ENCODE results near the gene SMG1. TPM values are rescaled to one million over a fixed set of nuclear protein-coding genes. Genes with fewer than 3 reads are reported as not detected.

SMG1 gene
- total and polyA plus RNA-seq, 2 of the 13 experiments (the other 11 are each of a cell fraction or from before 2014, with no cell fraction given): 48.7 to 53.7 TPM

DNA sequence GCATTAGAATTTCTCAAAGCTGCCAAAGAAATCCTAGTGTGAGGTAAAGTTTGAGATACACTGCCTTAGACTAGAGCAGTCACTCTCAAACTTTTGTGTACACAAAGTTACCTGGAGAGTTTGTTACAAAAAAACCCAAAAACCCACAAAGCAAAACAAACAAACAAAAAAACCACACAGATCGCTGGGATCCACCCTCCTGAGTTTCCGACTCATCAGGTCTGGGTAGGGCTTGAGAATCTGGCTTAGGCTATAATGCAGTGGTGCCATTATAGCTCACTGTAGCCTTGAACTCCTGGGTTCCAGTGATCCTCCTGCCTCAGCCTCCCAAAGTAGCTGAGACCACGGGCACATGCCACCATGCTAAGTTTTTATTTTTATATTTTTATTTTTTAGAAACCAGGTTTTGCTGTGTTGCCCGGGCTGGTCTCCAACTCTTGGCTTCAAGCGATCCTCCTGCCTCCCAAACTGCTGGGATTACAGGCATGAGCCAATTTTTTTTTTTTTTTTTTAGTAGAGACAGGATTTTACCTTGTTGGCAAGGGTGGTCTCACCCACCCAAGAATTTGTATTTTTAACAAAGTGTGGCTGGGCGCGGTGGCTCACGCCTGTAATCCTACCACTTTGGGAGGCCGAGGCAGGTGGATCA, 22.3 kb upstream of the SMG1 start (continued):
- TF ChIP-seq, protein P1, sequence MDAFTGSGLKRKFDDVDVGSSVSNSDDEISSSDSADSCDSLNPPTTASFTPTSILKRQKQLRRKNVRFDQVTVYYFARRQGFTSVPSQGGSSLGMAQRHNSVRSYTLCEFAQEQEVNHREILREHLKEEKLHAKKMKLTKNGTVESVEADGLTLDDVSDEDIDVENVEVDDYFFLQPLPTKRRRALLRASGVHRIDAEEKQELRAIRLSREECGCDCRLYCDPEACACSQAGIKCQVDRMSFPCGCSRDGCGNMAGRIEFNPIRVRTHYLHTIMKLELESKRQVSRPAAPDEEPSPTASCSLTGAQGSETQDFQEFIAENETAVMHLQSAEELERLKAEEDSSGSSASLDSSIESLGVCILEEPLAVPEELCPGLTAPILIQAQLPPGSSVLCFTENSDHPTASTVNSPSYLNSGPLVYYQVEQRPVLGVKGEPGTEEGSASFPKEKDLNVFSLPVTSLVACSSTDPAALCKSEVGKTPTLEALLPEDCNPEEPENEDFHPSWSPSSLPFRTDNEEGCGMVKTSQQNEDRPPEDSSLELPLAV (CRISPR knock-in tag; conservative IDR thresholded peaks at IDR 0.05; ENCODE audit: low read depth): no peak
- TF ChIP-seq ZNF337 (CRISPR knock-in tag; IDR thresholded peaks at IDR 0.05; ENCODE audit: borderline replicate concordance, low read depth) (no peak), SP4 (CRISPR knock-in tag; IDR thresholded peaks at IDR 0.05) (no peak)
- TF ChIP-seq, protein P2, sequence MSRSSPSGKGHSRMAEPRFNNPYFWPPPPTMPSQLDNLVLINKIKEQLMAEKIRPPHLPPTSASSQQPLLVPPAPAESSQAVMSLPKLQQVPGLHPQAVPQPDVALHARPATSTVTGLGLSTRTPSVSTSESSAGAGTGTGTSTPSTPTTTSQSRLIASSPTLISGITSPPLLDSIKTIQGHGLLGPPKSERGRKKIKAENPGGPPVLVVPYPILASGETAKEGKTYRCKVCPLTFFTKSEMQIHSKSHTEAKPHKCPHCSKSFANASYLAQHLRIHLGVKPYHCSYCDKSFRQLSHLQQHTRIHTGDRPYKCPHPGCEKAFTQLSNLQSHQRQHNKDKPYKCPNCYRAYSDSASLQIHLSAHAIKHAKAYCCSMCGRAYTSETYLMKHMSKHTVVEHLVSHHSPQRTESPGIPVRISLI (CRISPR knock-in tag; IDR thresholded peaks at IDR 0.05; ENCODE audit: borderline replicate concordance): no peak

DNA sequence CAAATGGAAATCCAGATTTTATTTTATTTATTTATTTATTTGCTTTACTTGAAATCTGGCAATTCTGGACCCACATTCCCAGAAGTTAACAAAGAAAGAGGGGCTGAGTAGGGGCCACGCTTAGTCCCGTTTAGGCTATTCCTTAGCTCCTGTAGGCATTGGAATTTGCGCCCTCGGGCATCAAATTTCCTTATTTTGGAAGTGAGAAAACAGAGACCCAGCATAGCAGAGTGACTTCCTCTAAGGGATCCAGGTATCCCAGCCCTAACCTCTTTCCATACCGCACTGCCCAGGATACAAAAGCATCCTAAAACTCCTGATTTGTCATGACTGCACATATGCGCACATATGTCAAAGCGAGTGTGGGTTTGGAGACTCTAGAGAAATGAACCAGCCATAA, 19.0 kb upstream of the SMG1 start:
- H3K36me3 ChIP-seq (replicated peaks in 1 of 2; ENCODE audit: control insufficient read depth in 1 of 2, insufficient read depth in 2 of 2, low read length in 2 of 2): no peaks in the 10 kb centered on the region
- no peak overlapping the region for H3K9ac ChIP-seq (ENCODE audit: insufficient read depth, low read depth, low read length)
- peaks cover 22% of the 10 kb centered on the region for H3K4me1 ChIP-seq (ENCODE audit: insufficient read depth, low read length)
- DNase-seq (ENCODE audit: low spot score) (no peak), FAIRE-seq (no peak), ATAC-seq (no peak)
- intact Hi-C loops (cut with micrococcal nuclease; ENCODE audit: unreplicated experiment): no loop called here
- no peak overlapping the region for H3K27ac ChIP-seq (ENCODE audit: extremely low read length, insufficient read depth, low read length)
- peak overlapping the region in 1 of 3 experiments; percentile 67; a peak in 1 of 6 replicates for H3K4me3 ChIP-seq (replicated peaks in 1 of 3; ENCODE audit: insufficient read depth in 1 of 3, low read depth in 2 of 3, low read length in 3 of 3)
- ChIA-PET CTCF (ENCODE audit: low intra/inter-chr PET ratio, low total read pairs) (interaction anchor here (1.3 kb wide), 1 partner anchor 8 kb away, joined by 3 read pairs; no protein-coding TSS in a partner anchor), POLR2A (interaction anchor here (1.1 to 3.1 kb wide), 3 partner anchors 11 to 144 kb away, joined by 3 to 16 read pairs (median 3); partner anchors contain the start of gene ARL6IP1)
- H3K79me2 ChIP-seq (ENCODE audit: insufficient read depth, low read length): no peaks in the 10 kb centered on the region
- no TSS peak for BruUV-seq (replicated peaks)
- peak overlapping the region; percentile 60 for H2AFZ ChIP-seq (ENCODE audit: low read length)
- H3K4me2 ChIP-seq (ENCODE audit: low read depth, low read length): peak overlapping the region; percentile 67
- 71% methylated on average over 7 of the region's 7 CpGs for WGBS (ENCODE audit: low lambda C conversion rate)
- H4K20me1 ChIP-seq (ENCODE audit: insufficient read depth, low read length): no peaks in the 10 kb centered on the region
- H3K9me3 ChIP-seq (ENCODE audit: low read length): no peaks in the 10 kb centered on the region
- in situ Hi-C loops (cut with HindIII; ENCODE audit: extremely low pct_ligation_motif_present, low pct_unique_long_range_greater_than_20kb): no loop called here
- H3K27me3 ChIP-seq (ENCODE audit: control insufficient read depth in 1 of 2, insufficient read depth in 2 of 2, low read length in 2 of 2): no peaks in the 10 kb centered on the region; a peak in 3 of 5 replicates
- TF ChIP-seq, protein P3, sequence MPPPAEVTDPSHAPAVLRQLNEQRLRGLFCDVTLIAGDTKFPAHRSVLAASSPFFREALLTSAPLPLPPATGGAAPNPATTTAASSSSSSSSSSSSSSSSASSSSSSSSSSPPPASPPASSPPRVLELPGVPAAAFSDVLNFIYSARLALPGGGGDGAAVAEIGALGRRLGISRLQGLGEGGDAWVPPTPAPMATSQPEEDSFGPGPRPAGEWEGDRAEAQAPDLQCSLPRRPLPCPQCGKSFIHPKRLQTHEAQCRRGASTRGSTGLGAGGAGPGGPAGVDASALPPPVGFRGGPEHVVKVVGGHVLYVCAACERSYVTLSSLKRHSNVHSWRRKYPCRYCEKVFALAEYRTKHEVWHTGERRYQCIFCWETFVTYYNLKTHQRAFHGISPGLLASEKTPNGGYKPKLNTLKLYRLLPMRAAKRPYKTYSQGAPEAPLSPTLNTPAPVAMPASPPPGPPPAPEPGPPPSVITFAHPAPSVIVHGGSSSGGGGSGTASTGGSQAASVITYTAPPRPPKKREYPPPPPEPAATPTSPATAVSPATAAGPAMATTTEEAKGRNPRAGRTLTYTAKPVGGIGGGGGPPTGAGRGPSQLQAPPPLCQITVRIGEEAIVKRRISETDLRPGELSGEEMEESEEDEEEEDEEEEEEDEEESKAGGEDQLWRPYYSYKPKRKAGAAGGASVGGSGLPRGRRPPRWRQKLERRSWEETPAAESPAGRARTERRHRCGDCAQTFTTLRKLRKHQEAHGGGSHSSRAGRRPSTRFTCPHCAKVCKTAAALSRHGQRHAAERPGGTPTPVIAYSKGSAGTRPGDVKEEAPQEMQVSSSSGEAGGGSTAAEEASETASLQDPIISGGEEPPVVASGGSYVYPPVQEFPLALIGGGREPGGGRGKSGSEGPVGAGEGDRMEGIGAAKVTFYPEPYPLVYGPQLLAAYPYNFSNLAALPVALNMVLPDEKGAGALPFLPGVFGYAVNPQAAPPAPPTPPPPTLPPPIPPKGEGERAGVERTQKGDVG (CRISPR knock-in tag; IDR thresholded peaks at IDR 0.05; ENCODE audit: borderline replicate concordance): no peak
- TF ChIP-seq, protein P4, sequence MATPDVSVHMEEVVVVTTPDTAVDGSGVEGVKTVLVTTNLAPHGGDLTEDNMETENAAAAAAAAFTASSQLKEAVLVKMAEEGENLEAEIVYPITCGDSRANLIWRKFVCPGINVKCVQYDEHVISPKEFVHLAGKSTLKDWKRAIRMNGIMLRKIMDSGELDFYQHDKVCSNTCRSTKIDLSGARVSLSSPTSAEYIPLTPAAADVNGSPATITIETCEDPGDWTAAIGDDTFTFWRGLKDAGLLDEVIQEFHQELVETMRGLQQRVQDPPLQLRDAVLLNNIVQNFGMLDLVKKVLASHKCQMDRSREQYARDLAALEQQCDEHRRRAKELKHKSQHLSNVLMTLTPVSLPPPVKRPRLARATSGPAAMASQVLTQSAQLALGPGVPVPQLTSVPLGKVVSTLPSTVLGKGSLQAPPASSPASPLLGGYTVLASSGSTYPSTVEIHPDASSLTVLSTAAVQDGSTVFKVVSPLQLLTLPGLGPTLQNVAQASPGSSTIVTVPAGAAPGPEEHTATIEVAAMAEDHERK (CRISPR knock-in tag; IDR thresholded peaks at IDR 0.05; ENCODE audit: low read depth): no peak
- TF ChIP-seq ZNF296 (CRISPR knock-in tag; conservative IDR thresholded peaks at IDR 0.05) (no peak), ZSCAN25 (CRISPR knock-in tag; IDR thresholded peaks at IDR 0.05) (0 out of 2 replicates have a peak, but pooled peaks have one; percentile 1)
